Activated T-helper 9 cell treated with anti-CD3 and anti-CD28 coated beads, Interleukin-2, amount 50 U/mL, for 16 hours (primary cell): ENCODE results near the gene ACVR1B.

ENCODE experiments used
- DNase-seq: peaks from one replicate; pipeline ENCODE4 v3.0.0-alpha.2; 2020; ENCODE audit warnings: low read depth

Gene ACVR1B

GRCh38 chr12:52005218-52005902 lies 53.9 kb downstream of the ACVR1B start:
- no peak for DNase-seq

- DNase-seq: no peak
Observed at GRCh38 chr12:52005903-52006703, 54.6 kb downstream of the ACVR1B start.

GRCh38 chr12:52006726-52007157 lies 55.2 kb downstream of the ACVR1B start, which contains the start of gene TAMALIN:
Gene TAMALIN, plus strand, starts transcription at chr12:52006946. Its CDS starts 74 bp downstream, at chr12:52007020.
- peak; percentile 76 for DNase-seq

GRCh38 chr12:52007158-52007921 lies 55.8 kb downstream of the ACVR1B start:
- DNase-seq: peak; percentile 43

- no peak for DNase-seq
Observed at GRCh38 chr12:52007982-52008510, 56.5 kb downstream of the ACVR1B start.

DNA sequence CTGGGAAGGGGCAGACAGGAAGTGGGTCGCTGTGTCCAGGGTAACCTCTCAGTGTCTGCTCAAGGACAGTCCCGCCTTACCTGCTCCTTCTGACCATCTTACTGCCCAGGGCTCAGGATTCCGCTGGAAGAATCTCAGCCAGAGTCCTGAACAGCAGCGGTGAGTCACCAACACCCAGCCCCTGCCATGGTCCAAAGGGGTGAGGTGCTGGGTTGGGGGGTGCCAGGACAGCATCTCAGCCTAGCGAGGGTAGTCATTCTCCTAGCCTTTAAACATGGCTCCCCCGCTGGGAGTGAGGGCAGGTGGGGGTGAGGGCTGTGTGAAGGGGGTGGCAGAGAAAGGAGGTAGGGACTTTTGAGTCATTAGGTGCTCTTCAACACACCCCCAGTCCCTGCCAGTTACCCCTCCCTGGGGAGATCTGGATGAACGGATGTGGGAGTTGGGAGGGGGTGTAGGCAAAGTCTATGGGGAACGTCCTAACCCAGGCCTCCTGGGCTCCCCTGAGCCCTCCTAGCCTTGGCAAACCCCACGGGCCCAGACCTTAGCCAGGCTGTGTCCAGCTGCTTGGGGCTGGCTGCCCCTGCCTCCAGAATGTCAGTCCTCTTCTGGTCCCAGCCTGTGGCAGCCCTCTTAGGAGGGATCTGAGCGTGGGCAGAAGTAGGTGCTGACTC lies 57.7 kb downstream of the ACVR1B start:
- DNase-seq: no peak

GRCh38 chr12:52010152-52010622 lies 58.7 kb downstream of the ACVR1B start:
- DNase-seq: no peak

DNA sequence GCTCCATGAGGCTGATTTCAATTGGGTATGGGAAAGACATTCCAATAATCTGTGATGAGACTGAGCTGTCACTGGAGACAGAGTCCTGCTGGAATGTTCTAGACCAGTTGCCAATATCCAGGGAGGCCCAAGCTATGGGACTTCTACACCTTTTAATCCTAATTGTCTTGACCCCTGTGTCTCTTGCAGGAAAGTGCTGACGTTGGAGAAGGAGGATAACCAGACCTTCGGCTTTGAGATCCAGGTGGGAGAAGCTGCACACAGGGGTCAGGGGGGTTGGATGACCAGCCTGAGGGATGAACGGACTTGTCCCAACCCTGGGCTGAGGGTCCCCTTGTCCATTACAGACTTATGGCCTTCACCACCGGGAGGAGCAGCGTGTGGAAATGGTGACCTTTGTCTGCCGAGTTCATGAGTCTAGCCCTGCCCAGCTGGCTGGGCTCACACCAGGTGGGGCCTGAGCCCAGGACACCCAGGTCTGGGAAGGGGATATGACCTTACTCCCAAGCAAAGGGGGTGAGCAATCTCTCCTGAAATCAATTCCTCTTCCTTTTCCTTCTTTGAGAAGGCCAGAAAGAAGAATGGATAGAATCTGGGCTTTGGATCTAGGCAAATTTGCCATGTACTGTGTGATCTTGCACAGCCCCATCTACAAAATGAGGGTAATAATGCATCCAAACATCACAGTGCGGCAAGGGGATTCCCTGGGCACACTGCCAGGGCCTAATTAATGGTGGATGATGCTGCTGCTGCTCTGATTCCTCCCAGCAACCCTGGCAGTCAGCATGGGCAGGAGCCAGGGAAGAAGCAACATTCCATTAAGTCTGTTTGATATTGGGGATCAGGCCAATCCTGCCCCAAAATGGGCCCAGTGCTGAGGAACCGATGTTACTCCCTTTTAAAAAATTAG lies 59.4 kb downstream of the ACVR1B start:
- no peak for DNase-seq

DNA sequence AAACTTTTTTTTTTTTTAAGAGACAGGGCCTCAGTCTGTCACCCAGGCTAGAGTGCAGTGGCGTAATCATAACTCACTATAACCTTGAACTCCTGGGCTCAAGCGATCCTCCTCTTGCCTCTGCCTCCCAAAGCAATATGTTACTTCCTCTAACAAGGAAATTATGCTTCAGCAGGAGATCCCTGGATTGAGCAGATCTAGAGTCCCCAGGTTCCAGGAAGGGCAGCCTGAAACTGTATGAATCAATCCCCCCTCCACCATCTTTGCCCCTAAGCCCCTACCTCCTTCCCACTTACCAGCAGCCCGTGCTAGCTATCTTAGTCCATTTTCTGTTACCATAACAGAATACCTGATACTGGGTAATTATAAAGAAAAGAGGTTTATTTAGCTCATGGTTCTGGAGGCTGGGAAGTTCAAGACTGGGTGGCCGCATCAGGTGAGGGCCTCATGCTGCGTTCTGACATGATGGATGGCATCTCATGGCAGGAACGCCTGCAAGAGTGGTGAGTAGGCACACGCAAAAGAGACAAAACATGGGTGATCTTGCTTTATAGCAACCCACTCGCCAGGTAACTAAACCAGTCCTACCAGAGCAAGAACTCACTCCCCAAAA lies 60.2 kb downstream of the ACVR1B start:
- no peak for DNase-seq

DNA sequence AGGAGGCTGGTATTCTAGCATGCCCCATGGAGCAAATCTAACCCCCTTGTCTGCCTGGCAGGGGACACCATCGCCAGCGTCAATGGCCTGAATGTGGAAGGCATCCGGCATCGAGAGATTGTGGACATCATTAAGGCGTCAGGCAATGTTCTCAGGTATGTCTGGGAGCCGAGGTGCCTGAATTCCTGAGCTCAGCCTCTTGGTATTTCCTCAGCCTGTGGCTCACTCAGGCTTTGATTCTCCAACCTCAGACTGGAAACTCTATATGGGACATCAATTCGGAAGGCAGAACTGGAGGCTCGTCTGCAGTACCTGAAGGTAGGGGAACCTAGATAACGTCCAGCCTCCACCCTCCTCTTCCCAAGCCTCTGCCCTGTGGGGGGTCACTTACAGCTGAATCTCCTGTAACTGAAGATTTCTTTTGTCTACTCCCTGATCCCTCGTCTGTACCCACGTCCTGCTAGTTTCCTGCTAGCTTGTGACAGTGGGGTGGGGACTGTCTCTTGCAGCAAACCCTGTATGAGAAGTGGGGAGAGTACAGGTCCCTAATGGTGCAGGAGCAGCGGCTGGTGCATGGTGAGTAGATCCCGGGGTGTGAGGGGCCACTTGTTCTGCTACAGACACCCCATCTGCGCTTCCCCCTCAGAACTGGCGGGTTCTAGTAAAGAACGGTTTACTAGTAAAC lies 62.3 kb downstream of the ACVR1B start:
- no peak for DNase-seq

DNA sequence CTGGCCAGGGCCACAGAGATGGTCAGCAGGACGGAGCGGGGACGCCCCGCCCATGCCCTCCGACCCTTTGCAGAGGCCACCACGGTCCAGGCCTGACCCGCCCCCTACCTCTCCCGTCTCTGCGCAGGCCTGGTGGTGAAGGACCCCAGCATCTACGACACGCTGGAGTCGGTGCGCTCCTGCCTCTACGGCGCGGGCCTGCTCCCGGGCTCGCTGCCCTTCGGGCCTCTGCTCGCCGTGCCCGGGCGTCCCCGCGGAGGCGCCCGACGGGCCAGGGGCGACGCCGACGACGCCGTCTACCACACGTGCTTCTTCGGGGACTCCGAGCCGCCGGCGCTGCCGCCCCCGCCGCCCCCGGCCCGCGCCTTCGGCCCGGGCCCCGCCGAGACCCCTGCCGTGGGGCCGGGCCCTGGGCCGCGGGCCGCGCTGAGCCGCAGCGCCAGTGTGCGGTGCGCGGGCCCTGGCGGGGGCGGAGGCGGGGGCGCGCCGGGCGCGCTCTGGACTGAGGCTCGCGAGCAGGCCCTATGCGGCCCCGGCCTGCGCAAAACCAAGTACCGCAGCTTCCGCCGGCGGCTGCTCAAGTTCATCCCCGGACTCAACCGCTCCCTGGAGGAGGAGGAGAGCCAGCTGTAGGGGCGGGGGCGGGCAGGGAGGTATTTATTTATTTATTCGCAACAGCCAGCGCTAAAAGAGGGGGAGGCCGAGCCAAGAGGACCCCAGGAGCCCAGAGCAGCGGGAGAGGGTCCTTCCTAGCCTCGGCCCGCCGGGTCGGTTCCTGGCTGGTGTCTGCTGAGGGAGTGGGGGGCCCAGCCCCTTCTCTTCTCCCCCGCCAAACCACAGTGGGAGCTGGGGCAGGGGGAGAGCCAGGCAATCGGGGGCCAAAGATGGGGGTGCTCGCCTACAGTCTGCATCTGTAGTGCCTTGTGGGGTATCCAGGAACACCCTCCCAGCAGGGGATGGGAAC lies 63.4 kb downstream of the ACVR1B start:
- no peak for DNase-seq

GRCh38 chr12:52015532-52016041 lies 64.1 kb downstream of the ACVR1B start:
- DNase-seq: no peak

DNA sequence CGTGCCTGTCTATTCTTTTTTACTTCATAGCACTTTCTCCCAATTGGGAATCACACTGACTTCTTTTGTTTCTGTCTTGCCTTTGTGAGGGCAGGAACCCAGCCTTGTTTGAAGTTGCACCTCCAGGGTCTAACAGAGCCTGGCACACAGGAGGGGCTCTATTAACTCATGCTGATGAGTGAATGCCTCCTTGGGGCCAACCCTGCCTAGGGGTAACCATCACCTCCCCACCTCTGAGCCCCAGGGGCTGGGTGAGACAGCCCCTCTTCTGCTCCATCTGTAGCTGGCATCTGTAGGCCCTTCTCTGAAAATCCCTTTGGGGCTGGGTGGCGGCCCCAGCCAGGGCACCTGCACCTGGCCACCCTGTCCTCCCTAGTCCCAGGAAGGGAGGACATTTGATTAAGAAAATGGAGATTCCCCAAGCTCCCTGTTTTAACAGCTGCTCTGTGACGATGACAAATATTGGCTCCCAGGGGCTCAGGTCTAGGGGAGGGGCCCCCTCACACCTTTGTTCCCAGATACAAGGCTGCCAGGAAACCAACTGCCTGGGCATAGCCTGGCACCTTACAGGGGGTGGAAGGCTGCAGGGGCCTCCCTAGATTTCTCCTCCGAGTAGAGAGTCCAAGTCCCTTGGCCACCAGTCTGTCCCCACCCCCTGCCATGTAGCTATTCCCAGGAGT lies 67.1 kb downstream of the ACVR1B start:
- DNase-seq: no peak

- no peak for DNase-seq
Observed at GRCh38 chr12:52019113-52019770, 67.7 kb downstream of the ACVR1B start.

DNA sequence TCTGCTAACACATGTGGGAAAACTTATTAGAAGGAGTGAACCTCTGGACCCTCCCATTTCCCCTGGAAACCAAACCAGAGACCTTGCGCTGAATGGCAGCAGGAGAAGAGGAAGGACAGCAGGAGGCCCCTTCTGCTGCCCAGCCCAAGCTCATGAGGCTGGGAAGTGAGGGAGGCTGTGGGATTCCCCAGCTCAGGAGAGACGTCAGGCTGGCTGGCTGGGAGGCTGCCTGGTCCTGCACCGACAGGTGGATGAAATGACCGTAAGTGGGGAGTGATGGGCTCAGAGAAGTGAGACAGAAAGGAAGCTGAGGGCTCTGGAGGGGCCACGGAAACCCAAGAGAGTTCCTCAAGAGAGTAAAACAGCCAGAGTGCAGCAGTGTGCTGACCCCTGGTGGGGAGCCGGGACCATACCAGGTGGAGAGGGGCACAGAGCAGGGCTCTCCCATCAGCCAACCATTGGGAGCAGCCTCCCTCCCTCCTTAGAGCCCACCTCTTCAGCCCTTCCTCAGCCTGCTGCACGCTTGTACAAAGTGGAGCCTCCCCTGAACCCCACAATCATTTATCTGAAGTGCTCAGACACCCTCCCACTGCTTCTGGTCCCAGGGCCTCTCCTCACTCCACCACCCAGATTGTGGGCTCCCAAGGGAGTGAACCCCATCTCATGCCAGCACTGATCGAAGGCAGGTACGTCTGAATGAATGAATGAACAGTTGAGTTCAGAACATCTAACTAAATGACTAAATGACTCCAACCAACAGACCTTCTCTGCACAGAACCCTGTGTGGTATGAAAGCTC lies 69.2 kb downstream of the ACVR1B start:
- peak; percentile 37 for DNase-seq

DNA sequence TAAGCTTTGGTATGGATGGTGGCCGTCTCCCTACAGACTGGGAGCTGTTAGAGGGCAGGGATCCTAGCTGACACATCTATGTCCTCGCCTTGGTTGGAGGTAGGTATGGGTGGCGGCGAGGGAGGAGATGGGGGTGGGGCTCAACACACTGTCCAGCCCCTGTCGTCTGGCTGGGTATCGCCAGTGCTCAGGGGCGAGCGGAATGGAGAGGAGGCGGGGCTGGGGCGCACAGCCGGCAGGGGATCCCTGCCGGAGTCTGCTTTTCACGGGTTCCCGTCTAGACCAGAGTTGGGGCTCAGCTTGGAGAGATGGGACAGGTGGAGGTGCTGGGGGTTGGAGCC lies 71.3 kb downstream of the ACVR1B start:
- no peak for DNase-seq
